DMS53 treated with DMSO at 0.1 percent for 48 hours (cell line): Measurements from ENCODE around the gene HES5.
A peak's percentile ranks its signal among the peaks of the same experiment; 100 is the strongest.
"Not testable (repeated sequence)": the region's sequence is repeated elsewhere in the genome, so short reads cannot be mapped to it uniquely, and the experiment has no call there.

Source experiments
- DNase-seq: peaks from one replicate; lab custom pipeline; 2025; ENCODE audit not compliant: unreplicated experiment; lab: John Stamatoyannopoulos, UW

The HES5 gene

GRCh38 chr1:2561446-2561845 lies 31.4 kb upstream of the HES5 start:
- DNase-seq = no peak

- no peak for DNase-seq
Observed at GRCh38 chr1:2560299-2561073, 30.4 kb upstream of the HES5 start.

GRCh38 chr1:2559509-2560298 lies 29.6 kb upstream of the HES5 start:
- no peak for DNase-seq

DNA sequence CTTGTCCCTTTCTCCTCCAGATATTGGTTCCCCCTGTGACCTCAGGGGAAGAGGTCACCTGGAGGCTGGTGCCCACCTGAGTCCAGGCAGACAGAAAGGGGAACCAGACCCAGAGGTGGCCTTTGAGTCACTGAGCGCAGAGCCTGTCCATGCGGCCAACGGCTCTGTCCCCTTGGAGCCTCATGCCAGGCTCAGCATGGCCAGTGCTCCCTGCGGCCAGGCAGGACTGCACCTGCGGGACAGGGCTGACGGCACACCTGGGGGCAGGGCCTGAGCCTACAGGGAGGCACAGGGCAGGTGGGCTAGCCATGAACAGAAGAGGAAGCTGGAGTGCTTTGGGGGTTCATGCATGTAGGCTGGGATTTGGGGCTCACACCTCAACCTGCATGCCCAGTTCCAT lies 28.8 kb upstream of the HES5 start:
- DNase-seq = no peak

- DNase-seq = no peak
Observed at GRCh38 chr1:2558420-2558819, 28.4 kb upstream of the HES5 start.

- no peak for DNase-seq
Observed at GRCh38 chr1:2557482-2558400, 27.7 kb upstream of the HES5 start.

DNA sequence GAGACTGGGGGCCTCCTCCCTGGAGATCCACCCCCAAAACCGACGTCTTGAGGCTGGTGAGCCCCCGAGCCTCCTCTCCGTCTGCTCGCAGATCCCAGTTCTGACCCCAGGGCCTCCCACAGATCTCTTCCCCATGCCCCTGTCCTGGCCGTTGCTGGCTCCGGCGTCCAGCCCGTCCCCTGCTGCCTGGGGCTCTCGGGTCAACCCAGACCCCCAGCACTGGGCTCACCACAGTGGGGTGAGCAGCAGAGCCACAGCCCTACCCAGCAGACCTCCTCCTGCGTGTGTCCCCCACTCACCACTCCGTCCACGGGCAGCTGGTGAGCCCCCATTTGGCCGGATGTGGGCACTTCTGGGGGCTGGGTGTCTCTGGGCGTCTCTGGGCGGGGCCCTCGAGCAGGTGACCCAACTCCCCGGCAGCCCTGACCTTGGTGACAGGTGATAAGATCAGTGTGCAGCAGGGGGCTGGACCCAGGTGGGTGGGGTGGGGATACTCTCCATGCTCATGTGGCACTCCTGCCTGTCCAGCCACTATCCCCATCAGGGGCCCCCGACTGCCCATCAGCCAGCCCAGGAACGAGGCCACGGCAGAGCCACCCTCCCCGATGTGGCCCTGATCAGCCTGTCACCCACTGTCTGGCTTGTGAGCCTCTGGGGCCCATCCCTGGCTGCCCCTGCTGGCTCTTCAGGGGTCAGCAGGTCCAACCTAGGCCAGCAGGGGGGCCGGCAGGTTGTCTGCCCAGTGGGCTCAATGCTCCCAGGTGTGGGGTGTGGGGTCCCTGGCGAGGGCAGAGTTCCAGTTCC lies 26.8 kb upstream of the HES5 start:
- DNase-seq = no peak

GRCh38 chr1:2556277-2556677 lies 26.2 kb upstream of the HES5 start, which contains the start of gene TNFRSF14:
Gene TNFRSF14 (plus strand): TSS chr1:2556371. CDS start chr1:2556665, 294 bp downstream.
- DNase-seq = peak; percentile 25

DNA sequence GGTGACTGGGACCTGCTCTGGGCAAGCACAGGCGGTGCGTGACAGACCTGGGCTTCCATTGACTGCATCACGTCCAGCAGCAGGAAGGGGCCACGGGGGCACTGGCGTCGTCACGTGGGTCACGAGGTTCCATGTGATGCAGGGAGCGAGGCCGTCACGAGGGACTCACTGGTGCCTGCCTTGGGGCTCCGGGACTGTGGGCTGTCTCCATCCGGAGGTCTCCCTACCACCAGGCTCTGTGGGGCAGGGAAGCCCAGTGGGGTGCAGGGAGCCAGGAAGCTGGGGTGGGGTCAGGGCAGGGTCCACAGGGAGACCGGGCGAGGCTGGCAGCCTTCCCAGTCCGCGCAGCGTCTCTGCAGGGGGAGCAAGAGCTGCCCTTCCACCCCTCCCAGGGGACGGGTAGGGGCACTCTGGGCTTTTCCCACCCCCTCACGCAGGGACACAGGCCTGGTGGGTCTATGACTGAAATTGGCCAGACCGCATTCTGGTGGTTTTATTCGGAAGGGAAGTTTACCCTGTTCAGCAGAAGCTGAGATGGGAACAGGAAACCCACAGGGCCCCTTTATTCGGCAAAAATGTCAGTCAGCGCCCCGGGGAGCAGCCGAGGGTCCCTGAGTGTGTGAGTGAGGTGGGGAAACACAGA lies 25.7 kb upstream of the HES5 start:
- peak; percentile 10 for DNase-seq

GRCh38 chr1:2554621-2555387 lies 24.7 kb upstream of the HES5 start:
- DNase-seq = no peak

GRCh38 chr1:2553871-2554620 lies 24.0 kb upstream of the HES5 start:
- DNase-seq = no peak

DNA sequence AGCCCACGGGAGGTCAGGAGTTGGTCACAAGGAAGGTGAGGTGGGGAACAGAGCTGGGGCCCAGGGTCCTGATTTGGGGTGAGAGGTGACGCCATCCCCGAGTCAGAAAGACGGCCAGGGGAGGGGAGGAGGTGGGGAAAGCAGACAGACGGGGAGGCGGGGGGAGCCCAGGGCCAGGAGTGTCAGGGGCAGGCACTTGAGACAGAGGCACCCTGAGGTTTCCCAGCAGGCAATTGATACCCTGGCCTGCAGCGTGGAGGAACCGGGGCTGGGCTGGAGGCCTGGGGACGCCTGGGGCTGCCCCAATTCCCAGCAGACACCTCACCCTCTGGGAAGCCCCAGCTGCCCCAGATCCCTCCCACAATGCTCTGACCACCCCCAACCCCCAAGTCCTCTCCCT lies 23.0 kb upstream of the HES5 start:
- DNase-seq = not testable (repeated sequence)

GRCh38 chr1:2552189-2552588 lies 22.1 kb upstream of the HES5 start:
- no peak for DNase-seq

GRCh38 chr1:2551544-2551943 lies 21.5 kb upstream of the HES5 start:
- DNase-seq = not testable (repeated sequence)

DNA sequence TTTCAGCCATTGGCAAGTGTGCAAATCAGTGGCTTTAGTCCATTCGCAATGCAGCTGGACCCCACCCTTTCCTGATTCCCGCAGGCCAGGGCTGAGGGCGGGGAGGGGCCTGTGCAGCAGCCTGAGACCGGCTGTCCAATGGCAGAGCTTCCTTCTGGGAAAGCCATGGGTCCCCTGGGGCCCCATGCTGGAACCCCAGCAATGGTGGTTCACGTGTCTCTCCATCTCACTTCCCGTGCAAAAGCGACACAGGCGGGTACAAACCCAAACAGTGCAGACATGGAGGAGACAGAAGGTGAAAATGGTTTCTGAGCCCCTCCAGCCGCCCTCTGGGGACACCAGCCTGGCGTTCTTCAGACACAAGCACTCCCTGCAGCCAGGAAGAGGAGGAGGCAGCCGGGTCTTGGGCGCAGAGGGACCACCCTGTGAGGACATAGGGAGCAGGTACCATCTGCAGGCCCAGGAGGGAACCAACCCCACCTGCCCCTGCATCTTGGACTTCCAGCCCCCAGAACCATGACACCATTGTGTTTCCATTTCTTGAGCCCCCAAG lies 20.3 kb upstream of the HES5 start:
- DNase-seq = not testable (repeated sequence)

GRCh38 chr1:2549367-2550029 lies 19.4 kb upstream of the HES5 start:
- DNase-seq = not testable (repeated sequence)

DNA sequence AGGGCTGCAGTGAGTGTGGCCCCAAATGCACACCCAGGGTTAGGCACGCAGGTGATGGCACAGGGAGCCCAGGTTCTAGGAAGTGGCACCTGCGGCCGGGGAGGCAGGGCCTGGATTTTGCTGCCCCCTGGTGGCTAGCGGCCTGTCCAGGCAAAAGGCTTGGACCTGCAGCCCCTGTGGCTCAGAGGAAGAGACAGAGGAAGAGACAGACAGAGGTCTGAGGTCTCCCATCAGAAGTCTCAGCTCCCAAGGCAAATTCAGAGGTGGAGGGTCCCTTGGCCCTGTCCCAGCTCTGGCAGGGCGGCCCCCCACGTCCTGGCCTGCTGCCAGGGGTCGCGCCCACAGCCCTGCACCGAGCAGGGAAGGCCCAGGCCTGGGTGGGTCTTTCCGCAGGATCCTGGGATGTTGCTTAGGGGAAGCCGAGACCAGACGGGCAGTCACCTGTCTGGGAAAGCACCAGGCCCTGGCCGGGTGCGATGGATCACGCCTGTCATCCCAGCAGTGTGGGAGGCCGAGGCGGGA lies 18.1 kb upstream of the HES5 start:
- DNase-seq = peak; percentile 77
